K562 (cell line): Measurements from ENCODE around the gene RNPEP. TPM values are rescaled to one million over a fixed set of nuclear protein-coding genes. Genes with fewer than 3 reads are reported as not detected.
A peak's percentile ranks its signal among the peaks of the same experiment; 100 is the strongest.

Source experiments
- CBFB ChIP-seq: sonication (generic); formaldehyde crosslinking; IDR thresholded peaks from 2 replicates; pipeline ENCODE4 v1.4.0; 2020; ENCODE audit warnings: mild to moderate bottlenecking, missing genetic modification reagents
- FOSL1 ChIP-seq: fragments of 200-800 bp; sonication (Bioruptor generic); conservative IDR thresholded peaks from 2 replicates; pipeline ENCODE4 v1.6.1; 2016; ENCODE audit warnings: missing genetic modification characterization, missing compliant biosample characterization
- LCOR ChIP-seq: sonication (generic); formaldehyde crosslinking; IDR thresholded peaks from 2 replicates; pipeline ENCODE4 v1.8.0; 2022; ENCODE audit warnings: mild to moderate bottlenecking, missing genetic modification reagents
- MCM7 ChIP-seq, 2 experiments: fragments of 450-650 bp; IDR thresholded peaks; 2 replicates each; pipeline ENCODE4 v1.6.1; 2016 to 2018
- NFYB ChIP-seq: IDR thresholded peaks from 2 replicates; pipeline ENCODE4 v1.6.1; 2011; ENCODE audit warnings: mild to moderate bottlenecking, moderate library complexity; ENCODE audit not compliant: insufficient read length; ENCODE audit errors: extremely low read depth
- POLR2A ChIP-seq: fragments of 450-650 bp; conservative IDR thresholded peaks from 2 replicates; pipeline ENCODE4 v1.6.1; 2016
- TEAD1 ChIP-seq, 2 experiments: fragments of 450-650 bp in 1 of 2; sonication (generic) in 1 of 2; formaldehyde crosslinking; IDR thresholded peaks; 2 replicates each; pipeline versions ENCODE4 v1.4.0 to v1.8.0; 2020 to 2022; ENCODE audit warnings: mild to moderate bottlenecking in 2 of 2, missing genetic modification reagents in 1 of 2
- polyA plus RNA-seq, 8 experiments: library from polyadenylated mRNA; depleted of rRNA in 4 of 8; stranded (reverse) in 5 of 8; unstranded in 3 of 8; fragments of >200 nt; fragmentation: Nextera tagmentation in 2 of 8; fragmentation: Illumina TruSeq in 1 of 8; extraction: Ambion mirVana in 2 of 8; extraction: Trizol in 1 of 8; gene quantifications; 2 replicates each; pipeline versions ENCODE4 v1.2.1 to v1.2.3, GENCODE V29; 2011 to 2014; ENCODE audit warnings: inconsistent platforms in 1 of 8, missing spikeins in 1 of 8
- total RNA-seq, 7 experiments: library from RNA; depleted of rRNA in 6 of 7; stranded (reverse); fragments of >200 nt in 6 of 7; fragmentation: Illumina TruSeq in 2 of 7; extraction: Trizol in 2 of 7; gene quantifications; 2 replicates each; pipeline versions ENCODE4 v1.2.1 to v1.2.3, GENCODE V29; 2011 to 2021; ENCODE audit warnings: low replicate concordance in 1 of 7
- TF ChIP-seq, protein P1 (sequence below): fragments of 250-450 bp; sonication (Bioruptor Pico); IDR thresholded peaks from 2 replicates; pipeline ENCODE4 v1.9.0; 2021; ENCODE audit warnings: mild to moderate bottlenecking, inconsistent platforms
- TF ChIP-seq, protein P2 (sequence below), 2 experiments: fragments of 450-650 bp; IDR thresholded peaks; 2 replicates each; pipeline ENCODE4 v1.6.1; 2016; ENCODE audit warnings: mild to moderate bottlenecking in 2 of 2, borderline replicate concordance in 1 of 2, low read depth in 1 of 2, moderate library complexity in 1 of 2
- TF ChIP-seq, protein P3 (sequence below), 2 experiments: fragments of 200-800 bp in 1 of 2; sonication (Bioruptor generic) in 1 of 2; sonication (generic) in 1 of 2; formaldehyde crosslinking in 1 of 2; IDR thresholded peaks in 1 of 2; conservative IDR thresholded peaks in 1 of 2; 2 replicates each; pipeline versions ENCODE4 v1.5.0 to v1.6.1; 2016 to 2020; ENCODE audit warnings: missing compliant biosample characterization in 1 of 2, missing genetic modification characterization in 1 of 2, missing genetic modification reagents in 1 of 2
- TF ChIP-seq, protein P4 (sequence below): fragments of 450-650 bp; IDR thresholded peaks from 2 replicates; pipeline ENCODE4 v1.6.1; 2017; ENCODE audit warnings: antibody characterized with exemption, mild to moderate bottlenecking

RNPEP gene
- total and polyA plus RNA-seq, 9 of the 15 experiments (the other 6 are each of a cell fraction or from before 2014, with no cell fraction given), result 27.5 to 131 (median 63.4) TPM

DNA sequence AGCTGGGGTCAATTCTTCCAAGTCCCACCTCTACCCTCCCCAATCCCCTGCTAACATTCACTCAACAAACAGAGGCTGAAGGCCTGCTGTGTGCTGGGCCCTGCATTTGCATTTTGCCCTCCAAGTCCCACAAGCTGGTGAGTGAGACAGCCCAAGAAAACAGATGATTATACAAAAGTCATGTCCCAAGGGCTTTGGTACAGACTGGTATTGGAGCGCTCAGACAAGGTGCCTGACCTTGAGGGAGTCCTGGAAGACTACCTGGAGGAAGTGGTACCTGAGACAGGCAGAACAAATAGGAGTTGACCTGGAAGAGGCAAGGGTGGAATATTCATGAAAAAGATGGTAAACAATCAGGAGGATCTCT lies 40.3 kb upstream of the RNPEP start (continued):
- TF ChIP-seq, protein P1, sequence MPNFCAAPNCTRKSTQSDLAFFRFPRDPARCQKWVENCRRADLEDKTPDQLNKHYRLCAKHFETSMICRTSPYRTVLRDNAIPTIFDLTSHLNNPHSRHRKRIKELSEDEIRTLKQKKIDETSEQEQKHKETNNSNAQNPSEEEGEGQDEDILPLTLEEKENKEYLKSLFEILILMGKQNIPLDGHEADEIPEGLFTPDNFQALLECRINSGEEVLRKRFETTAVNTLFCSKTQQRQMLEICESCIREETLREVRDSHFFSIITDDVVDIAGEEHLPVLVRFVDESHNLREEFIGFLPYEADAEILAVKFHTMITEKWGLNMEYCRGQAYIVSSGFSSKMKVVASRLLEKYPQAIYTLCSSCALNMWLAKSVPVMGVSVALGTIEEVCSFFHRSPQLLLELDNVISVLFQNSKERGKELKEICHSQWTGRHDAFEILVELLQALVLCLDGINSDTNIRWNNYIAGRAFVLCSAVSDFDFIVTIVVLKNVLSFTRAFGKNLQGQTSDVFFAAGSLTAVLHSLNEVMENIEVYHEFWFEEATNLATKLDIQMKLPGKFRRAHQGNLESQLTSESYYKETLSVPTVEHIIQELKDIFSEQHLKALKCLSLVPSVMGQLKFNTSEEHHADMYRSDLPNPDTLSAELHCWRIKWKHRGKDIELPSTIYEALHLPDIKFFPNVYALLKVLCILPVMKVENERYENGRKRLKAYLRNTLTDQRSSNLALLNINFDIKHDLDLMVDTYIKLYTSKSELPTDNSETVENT (CRISPR knock-in tag), result no peak
- TF ChIP-seq, protein P2, sequence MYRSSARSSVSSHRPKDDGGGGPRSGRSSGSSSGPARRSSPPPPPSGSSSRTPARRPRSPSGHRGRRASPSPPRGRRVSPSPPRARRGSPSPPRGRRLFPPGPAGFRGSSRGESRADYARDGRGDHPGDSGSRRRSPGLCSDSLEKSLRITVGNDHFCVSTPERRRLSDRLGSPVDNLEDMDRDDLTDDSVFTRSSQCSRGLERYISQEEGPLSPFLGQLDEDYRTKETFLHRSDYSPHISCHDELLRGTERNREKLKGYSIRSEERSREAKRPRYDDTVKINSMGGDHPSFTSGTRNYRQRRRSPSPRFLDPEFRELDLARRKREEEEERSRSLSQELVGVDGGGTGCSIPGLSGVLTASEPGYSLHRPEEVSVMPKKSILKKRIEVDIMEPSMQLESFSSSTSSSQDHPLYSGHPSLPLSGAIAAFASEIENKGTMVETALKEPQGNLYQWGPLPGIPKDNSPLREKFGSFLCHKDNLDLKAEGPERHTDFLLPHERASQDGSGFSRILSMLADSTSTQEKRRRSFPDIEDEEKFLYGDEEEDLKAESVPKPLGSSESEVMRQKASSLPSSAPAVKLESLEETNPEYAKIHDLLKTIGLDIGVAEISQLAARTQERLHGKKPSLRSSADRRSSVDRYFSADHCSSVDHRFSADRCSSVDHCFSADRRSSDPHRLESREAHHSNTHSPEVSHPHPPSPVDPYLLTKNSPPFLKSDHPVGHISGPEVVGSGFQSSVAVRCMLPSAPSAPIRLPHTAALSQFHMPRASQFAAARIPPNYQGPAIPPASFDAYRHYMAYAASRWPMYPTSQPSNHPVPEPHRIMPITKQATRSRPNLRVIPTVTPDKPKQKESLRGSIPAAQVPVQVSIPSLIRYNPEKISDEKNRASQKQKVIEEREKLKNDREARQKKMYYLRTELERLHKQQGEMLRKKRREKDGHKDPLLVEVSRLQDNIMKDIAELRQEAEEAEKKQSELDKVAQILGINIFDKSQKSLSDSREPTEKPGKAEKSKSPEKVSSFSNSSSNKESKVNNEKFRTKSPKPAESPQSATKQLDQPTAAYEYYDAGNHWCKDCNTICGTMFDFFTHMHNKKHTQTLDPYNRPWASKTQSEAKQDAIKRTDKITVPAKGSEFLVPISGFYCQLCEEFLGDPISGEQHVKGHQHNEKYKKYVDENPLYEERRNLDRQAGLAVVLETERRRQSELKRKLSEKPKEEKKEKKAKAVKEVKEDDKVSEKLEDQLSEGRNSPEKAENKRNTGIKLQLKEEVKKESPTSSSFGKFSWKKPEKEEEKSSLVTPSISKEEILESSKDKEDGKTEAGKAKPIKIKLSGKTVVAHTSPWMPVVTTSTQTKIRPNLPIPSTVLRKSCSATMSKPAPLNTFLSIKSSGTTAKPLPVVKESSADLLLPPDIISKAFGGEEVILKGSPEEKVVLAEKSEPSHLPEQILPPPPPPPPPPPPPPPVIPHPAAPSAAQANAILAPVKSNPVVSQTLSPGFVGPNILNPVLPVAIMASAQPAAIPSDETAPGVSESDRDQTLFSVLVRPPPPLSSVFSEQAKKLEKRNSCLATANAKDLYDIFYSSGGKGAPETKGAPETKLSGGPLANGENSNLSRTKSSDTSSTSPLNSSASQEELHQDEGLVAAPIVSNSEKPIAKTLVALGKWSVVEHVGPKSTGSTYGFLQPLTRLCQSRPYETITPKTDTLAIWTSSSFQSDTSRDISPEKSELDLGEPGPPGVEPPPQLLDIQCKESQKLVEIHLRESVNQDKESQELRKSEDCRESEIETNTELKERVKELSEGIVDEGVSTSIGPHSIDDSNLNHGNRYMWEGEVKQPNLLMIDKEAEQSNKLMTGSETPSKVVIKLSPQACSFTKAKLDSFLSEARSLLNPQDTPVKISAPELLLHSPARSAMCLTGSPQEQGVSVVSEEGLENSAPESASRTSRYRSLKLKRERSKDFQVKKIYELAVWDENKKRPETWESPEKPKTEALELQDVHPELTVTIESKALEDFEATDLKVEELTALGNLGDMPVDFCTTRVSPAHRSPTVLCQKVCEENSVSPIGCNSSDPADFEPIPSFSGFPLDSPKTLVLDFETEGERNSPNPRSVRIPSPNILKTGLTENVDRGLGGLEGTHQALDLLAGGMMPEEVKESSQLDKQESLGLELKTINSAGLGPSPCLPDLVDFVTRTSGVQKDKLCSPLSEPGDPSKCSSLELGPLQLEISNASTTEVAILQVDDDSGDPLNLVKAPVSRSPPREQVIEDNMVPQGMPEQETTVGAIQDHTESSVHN (IDR thresholded peaks at IDR 0.05; ENCODE audit: borderline replicate concordance in 1 of 2, low read depth in 1 of 2), result no peak
- TF ChIP-seq MCM7 (IDR thresholded peaks at IDR 0.05) (no peak), NFYB (no peak), TEAD1 (CRISPR knock-in tag; IDR thresholded peaks at IDR 0.05) (no peak), CBFB (CRISPR knock-in tag) (0 out of 2 replicates have a peak, but pooled peaks have one; percentile 47), FOSL1 (tag) (0 out of 2 replicates have a peak, but pooled peaks have one; percentile 7), POLR2A (no peak), LCOR (no peak)
- TF ChIP-seq, protein P3, sequence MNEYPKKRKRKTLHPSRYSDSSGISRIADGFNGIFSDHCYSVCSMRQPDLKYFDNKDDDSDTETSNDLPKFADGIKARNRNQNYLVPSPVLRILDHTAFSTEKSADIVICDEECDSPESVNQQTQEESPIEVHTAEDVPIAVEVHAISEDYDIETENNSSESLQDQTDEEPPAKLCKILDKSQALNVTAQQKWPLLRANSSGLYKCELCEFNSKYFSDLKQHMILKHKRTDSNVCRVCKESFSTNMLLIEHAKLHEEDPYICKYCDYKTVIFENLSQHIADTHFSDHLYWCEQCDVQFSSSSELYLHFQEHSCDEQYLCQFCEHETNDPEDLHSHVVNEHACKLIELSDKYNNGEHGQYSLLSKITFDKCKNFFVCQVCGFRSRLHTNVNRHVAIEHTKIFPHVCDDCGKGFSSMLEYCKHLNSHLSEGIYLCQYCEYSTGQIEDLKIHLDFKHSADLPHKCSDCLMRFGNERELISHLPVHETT (CRISPR knock-in tag; conservative IDR thresholded peaks at IDR 0.05 in 1 of 2, IDR thresholded peaks at IDR 0.05 in 1 of 2), result no peak
- TF ChIP-seq, protein P4, sequence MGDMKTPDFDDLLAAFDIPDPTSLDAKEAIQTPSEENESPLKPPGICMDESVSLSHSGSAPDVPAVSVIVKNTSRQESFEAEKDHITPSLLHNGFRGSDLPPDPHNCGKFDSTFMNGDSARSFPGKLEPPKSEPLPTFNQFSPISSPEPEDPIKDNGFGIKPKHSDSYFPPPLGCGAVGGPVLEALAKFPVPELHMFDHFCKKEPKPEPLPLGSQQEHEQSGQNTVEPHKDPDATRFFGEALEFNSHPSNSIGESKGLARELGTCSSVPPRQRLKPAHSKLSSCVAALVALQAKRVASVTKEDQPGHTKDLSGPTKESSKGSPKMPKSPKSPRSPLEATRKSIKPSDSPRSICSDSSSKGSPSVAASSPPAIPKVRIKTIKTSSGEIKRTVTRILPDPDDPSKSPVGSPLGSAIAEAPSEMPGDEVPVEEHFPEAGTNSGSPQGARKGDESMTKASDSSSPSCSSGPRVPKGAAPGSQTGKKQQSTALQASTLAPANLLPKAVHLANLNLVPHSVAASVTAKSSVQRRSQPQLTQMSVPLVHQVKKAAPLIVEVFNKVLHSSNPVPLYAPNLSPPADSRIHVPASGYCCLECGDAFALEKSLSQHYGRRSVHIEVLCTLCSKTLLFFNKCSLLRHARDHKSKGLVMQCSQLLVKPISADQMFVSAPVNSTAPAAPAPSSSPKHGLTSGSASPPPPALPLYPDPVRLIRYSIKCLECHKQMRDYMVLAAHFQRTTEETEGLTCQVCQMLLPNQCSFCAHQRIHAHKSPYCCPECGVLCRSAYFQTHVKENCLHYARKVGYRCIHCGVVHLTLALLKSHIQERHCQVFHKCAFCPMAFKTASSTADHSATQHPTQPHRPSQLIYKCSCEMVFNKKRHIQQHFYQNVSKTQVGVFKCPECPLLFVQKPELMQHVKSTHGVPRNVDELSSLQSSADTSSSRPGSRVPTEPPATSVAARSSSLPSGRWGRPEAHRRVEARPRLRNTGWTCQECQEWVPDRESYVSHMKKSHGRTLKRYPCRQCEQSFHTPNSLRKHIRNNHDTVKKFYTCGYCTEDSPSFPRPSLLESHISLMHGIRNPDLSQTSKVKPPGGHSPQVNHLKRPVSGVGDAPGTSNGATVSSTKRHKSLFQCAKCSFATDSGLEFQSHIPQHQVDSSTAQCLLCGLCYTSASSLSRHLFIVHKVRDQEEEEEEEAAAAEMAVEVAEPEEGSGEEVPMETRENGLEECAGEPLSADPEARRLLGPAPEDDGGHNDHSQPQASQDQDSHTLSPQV, result no peak
